Measurements from ENCODE around the gene CARD9.

GRCh38 chr9:136383436-136383835 lies 10.0 kb upstream of the CARD9 start:
- TF ChIP-seq CTCF (IDR thresholded peaks at IDR 0.05) (no peak), POLR2A (IDR thresholded peaks at IDR 0.05) (no peak)
